ENCODE data around the gene MESP2.

MESP2 gene

GRCh38 chr15:89802986-89803824 is 27.1 kb downstream of the MESP2 start:
- DNase-seq: no peak

DNA sequence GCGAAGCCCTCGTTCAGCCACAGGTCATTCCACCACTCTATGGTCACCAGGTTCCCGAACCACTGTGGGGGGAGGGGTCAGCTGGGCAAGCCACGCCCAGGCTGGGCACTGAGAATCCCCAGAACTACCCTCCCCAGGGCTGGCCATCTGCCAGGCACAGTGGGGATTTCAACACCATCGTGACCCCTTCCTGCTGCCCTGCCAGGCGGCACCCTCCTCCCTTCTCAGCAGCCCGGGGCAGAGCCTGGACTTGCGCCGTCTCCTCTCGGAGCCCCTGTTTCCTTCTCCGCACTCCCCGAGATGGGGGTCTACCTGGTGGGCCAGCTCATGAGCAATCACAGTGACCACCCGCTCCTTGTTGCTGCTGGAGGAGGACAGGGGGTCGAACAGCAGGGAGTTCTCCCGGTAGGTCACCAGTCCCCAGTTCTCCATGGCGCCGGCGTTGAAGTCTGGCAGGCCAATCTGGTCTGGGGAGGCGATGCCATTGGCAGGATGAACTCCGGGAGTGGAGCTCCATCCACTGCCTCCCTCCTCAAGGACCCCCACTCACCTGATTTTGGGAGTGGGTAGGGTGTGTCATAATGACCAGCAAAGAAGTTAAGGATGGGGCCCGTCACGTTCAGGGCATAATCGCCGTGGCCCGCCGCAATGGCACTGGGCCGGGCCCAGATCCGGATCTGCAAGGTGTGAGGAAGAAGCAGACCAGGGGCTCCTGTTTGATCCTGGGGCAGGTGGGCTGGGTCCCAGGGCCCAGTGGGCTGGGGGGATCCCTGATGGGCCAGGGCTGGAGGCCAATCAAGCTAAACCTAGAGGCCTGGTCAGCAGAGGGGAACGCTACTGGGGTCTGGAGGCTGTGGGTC is 28.0 kb downstream of the MESP2 start:
- DNase-seq: no peak

- DNase-seq: no peak
Measured at GRCh38 chr15:89805241-89806209, 29.4 kb downstream of the MESP2 start.

DNA sequence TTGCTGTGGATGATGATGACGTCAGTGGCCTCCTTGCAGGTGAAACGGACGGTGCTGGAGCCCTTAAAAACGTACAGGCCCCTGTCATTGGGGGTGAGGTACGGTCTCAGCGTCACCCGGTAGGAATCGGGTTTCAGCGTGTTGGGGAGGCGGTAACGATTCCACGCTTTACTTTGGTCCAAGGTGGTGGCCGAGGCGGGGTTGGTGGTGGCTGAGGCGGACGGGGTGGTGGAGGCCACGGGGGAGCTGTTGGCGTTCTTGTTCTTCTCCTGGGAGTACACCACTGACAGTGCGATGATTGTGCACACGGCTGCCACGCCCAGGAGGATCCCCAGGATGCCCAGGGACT is 30.1 kb downstream of the MESP2 start:
- no peak for DNase-seq

DNA sequence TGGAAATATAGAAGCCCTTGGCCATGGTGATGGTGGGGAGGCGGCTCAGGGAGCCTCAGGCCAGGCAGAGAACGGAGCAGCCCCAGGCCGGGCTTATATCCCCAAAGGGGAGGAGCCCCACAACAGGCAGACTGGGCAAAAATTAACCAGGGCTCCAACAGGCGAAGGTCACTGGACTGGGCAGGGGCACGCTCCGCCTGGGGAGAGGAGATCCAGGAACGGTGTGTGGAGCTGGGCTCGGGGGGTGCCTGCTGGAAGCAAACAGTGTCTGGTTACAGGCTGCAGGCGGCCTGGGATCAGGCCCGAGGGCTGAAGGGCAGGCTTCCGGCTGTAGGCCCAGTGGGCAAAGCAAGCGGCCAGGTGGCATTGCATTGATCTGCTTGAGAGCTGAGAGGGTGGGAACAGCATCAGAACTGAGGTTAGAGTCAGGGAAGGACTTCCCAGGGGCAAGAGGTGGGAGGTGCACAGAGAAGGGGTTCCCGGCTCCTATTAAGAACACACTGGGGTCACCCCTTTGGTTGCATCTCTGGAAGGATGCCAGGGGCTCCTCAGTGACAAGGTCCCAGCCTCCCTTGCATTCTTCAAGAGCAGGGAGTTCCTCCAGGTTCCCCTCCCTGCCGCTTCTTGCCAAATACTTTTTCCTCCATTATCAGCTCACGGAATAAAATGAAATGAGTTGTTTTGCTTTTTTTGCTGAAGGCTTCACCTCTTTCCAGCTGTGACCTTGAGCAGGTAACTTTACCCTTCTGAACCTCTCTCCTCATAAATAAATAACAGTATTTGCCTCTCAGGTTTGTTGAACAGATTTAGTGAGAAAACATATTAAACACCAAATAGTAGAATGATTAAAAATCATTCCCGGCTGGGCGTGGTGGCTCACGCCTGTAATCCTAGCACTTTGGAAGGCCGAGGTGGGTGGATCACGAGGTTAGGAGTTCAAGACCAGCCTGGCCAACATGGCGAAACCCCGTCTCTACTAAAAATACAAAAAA is 30.7 kb downstream of the MESP2 start:
- DNase-seq: no peak

DNA sequence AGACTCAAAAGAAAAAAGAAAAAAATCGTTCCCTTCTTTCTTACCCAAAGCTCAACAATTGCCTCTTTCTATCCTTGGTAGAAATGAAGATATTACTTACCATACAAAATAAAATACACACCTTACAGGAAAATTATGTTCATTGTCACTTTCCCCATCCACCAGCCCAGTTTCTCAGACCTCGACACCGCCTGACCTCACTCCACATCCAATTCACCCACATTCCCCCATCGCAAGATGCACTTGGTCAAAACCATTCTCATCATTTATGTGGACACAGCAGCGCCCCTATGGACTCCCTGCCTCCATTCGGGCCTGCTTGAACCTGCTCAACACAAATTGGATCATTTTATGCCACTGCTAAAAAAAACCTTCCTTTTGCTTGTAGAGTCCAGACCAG is 31.6 kb downstream of the MESP2 start:
- DNase-seq: no peak

- DNase-seq: no peak
Measured at GRCh38 chr15:89808160-89808870, 32.2 kb downstream of the MESP2 start.

DNA sequence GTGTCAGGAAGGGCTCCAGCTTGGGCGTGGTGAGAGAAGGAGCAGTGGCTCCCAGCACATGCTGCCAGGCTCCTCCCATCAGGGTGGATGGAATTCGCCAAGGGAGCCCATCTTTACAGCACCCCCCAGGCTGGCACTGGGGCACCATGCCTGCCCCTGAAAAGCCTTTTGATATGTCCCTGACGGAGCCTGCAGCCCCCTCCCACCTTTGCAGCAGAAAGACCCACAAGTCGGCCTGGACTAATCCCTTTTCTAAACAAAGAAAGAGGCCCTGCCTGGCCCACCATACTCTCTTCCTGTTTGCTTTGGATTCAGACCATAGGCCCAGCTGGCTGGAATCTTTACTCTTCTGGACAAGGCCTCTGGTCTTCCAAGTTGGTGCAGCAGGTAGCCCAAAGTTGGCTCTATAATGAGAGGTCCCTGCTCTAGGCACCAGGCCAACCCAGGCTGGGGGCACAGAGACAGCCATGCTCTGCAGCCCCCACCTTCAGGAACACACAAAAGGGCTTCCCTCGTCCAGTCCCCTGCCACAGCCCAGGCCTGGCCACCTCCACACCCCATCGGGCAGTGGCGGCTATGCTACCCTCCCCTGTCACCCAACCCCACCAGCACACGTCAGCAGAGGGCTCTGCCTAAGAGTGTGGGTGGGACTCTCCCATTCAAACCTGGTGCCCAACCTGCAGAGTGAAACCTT is 33.1 kb downstream of the MESP2 start:
- no peak for DNase-seq

GRCh38 chr15:89809787-89810148 is 33.6 kb downstream of the MESP2 start:
- DNase-seq: no peak

- no peak for DNase-seq
Measured at GRCh38 chr15:89810837-89811236, 34.7 kb downstream of the MESP2 start.

- DNase-seq: no peak
Measured at GRCh38 chr15:89812011-89812846, 36.1 kb downstream of the MESP2 start.

DNA sequence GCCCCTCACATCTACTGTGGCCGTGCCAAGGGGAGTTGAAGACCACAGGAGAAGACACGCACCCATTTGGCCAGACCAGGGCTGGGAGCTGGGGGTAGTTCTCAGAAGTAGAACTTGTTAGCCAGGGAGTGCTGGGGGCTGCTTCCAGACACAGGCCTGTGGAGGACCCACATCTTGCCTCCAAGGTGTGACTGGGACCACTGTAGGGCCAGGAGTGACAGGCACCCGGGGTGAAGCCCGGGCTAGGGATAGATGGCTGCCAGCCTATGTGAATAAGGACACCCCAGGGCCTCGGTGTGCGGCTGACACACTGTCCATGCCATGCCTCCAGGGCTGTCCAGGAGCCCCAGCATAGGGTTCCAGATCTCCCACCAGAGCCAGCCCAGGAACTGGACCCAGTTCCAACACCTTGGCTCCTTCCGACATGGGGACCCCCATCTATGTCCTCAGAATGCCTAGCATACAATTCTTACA is 36.8 kb downstream of the MESP2 start:
- no peak for DNase-seq

DNA sequence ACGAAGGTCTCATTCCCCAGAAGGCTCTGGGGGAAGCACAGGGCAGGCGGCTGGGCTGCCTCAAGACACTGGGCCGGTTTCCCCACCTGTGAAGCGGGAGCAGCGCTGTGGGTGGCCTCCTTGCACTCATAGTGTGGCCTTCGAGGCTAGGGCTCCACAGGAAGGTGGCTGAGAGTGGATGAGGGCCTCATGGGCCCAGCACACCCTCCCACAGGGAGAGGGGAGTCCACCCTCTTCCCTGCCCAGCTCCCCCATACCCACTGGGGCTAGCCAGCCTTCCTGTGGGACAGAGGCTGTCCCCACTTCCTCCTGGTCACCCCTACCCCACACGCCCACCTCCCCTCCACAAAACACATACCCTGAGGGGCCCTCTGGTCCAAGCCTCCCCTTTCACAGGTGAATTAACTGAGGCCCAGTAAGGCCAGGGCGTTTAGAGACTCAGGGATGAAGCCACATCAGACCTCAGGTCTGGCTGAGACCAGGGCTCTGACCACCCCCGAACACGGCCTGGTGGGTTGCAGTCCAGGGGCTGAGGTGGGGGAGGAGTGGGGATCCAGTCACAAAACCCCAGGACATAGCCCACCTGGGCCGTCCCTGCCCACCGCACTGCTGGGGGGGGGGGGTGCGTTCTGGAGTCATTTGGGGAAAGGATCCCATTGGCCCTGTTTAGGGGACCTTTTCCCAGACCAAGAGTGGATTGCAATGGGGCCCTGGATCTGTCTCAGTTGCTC is 37.4 kb downstream of the MESP2 start:
- DNase-seq: no peak

DNA sequence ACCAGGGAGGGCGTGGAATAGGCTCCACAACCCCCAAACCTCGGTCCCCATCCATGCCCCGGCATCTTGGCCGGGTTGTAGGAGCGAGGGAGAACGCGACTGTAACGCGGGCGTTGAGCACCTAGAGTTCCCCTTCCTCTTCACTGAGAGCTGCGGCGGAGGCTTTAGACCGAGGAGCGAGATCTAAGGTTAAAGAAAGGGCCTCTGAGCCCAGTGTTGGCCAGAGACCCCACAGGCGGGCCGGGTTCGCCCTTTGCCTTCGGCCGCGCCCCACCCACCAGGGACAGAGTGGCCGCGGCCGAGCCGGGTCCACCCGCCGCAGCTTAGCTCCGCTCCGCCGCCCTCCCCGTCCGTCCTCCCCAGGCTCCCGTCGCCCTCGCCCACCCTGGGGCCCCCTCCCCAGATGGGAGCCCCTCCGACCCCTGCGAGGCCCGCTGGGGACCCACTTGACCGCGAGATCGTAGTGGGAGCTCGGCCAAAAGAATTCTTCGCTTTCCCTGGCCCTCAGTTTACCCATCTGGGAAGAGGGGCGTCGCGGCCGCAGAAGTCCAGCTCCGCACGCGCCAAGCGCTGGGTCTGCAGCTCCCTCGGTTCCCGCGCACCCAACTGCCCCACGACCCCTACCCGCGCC is 38.1 kb downstream of the MESP2 start:
- DNase-seq: no peak

- DNase-seq: no peak
Measured at GRCh38 chr15:89815769-89816168, 39.6 kb downstream of the MESP2 start.

- DNase-seq: no peak
Measured at GRCh38 chr15:89817701-89818280, 41.7 kb downstream of the MESP2 start.

GRCh38 chr15:89818287-89818686 is 42.2 kb downstream of the MESP2 start:
- no peak for DNase-seq

Data from activated gamma-delta T cell (primary cell).